WI38 (cell line): Measurements from ENCODE around the gene C16orf87.

Experiments
- H3K4me3 ChIP-seq: 2 replicates; pipeline ENCODE4 v1.5.1; 2011; ENCODE audit warnings: low read depth, mild to moderate bottlenecking, control low read depth, low read length
- CTCF ChIP-seq: IDR thresholded peaks from 2 replicates; pipeline ENCODE4 v1.5.1; 2012; ENCODE audit warnings: low read depth, mild to moderate bottlenecking, control low read depth, low read length

Gene C16orf87

GRCh38 chr16:46826631-46827030 lies 4.3 kb downstream of the C16orf87 start:
- no peak for TF ChIP-seq CTCF
- H3K4me3 ChIP-seq, result peak overlapping the region; percentile 37

GRCh38 chr16:46822270-46822669 lies 8.7 kb downstream of the C16orf87 start:
- H3K4me3 ChIP-seq, result no peak overlapping the region
- no peak for TF ChIP-seq CTCF

- no peak for TF ChIP-seq CTCF
Observed at GRCh38 chr16:46817961-46818360, 13.0 kb downstream of the C16orf87 start.

GRCh38 chr16:46814790-46815189 lies 16.2 kb downstream of the C16orf87 start:
- no peak overlapping the region for H3K4me3 ChIP-seq
- TF ChIP-seq CTCF, result no peak

More at GRCh38 chr16:46817961-46818360, 13.0 kb downstream of the C16orf87 start:
- no peak overlapping the region for H3K4me3 ChIP-seq

GRCh38 chr16:46813611-46814010 lies 17.4 kb downstream of the C16orf87 start:
- TF ChIP-seq CTCF, result no peak
- H3K4me3 ChIP-seq, result no peak overlapping the region

GRCh38 chr16:46812781-46813540 lies 18.0 kb downstream of the C16orf87 start:
- H3K4me3 ChIP-seq, result no peak overlapping the region
- no peak for TF ChIP-seq CTCF

- TF ChIP-seq CTCF, result no peak
- H3K4me3 ChIP-seq, result no peak overlapping the region
Observed at GRCh38 chr16:46811682-46812081, 19.3 kb downstream of the C16orf87 start.
